ENCODE results near the gene ZBTB43.
"Not testable (repeated sequence)": the region's sequence is repeated elsewhere in the genome, so short reads cannot be mapped to it uniquely, and the experiment has no call there.

Gene ZBTB43

GRCh38 chr9:126791406-126792230 is 13.2 kb upstream of the ZBTB43 start:
- no peak for DNase-seq

GRCh38 chr9:126793686-126794417 is 11.0 kb upstream of the ZBTB43 start:
- DNase-seq, result no peak

- DNase-seq, result no peak
Observed at GRCh38 chr9:126794441-126794840, 10.4 kb upstream of the ZBTB43 start.

DNA sequence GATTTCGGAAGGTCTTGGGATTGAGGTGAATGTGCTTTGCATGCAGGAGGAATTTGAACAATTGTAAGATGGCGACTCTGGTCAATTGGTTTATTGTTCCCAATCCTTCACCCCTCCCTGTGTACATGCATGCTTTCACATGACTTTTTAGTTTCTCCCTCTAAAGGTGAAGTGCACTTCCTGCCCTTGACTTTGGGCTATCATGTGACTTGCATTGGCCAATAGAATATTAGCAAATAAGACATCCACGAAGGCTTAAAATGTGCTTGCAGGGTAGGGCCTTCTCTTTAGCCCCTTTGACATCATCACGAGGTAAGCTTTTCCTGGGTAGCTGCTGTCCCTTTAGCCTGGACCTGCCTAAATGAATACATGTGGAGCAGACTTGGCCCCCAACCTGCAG is 8.1 kb upstream of the ZBTB43 start:
- DNase-seq, result no peak

DNA sequence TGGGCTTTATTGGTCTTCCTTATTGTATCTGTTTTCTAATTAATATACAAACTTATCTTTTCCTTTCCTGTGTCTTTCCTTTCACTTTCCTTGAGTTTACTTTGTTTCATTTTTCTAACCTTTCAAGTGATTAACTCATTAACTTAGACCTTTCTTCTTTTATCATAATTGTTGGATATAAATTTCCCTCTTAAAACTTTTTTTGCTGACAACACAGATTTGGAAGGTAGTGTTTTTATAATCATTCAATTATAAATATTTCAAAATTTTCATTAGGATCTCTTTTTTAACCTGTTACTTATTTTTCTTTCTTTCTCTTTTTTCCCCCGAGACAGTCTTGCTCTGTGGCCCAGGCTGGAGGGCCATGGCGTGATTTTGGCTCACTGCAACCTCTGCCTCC is 6.9 kb upstream of the ZBTB43 start:
- DNase-seq, result no peak

GRCh38 chr9:126799034-126799433 is 5.8 kb upstream of the ZBTB43 start:
- no peak for DNase-seq

DNA sequence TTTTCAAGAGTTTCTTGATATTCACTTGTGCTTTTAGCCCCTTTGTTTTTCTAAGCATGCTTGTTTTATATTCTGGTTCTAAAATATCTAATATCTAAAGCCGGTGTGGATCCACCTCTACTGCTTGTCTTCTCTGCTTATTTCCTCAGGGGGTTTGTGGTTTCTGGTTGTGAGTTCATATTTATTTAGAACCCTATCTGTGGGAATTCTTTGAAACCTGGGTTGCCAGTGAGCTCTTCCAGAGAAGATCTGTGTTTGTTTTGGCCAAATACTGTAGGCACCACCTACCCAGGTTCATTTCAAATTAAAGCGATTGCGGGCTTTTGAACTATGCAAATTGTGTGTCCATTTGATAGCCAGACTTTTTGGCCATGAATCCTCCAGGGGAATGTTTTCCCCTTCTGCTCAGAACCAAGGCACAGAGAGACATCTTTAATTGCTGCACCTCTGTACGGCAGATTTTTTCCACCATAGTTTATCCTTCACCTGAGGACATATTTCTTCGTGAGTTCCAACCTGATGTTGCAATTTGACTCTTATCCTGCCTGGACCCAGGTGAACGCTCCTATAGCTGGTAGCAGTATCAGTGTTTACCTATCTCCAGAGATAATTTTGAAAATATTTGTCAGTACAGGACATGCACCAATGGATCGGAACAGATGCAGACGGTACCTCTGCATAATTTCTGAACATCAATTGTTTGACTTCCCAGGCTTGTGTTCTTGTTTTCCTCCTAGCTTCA is 2.4 kb upstream of the ZBTB43 start:
- DNase-seq, result no peak

DNA sequence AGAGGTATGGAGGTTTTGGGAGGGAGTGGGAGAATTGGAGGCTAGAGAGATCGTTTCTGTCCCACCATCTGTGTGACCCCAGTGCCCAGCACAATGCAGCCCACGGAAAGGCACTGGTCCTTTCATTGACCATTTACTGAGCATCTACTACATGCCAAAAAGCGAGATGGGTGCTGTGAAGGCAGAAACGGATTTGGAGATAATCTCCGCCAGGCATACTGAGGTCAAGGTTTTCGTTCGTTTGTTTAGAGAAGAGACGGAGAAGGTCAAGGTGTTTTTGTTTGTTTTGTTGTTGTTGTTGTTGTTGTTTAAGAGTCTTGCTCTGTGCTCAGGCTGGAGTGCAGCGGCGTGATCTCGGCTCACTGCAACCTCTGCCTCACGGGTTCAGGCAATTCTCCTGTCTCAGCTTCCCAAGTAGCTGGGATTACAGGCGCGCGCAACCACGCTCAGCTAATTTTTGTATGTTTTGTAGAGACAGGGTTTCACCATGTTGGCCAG is 593 bp upstream of the ZBTB43 start:
- no peak for DNase-seq

DNA sequence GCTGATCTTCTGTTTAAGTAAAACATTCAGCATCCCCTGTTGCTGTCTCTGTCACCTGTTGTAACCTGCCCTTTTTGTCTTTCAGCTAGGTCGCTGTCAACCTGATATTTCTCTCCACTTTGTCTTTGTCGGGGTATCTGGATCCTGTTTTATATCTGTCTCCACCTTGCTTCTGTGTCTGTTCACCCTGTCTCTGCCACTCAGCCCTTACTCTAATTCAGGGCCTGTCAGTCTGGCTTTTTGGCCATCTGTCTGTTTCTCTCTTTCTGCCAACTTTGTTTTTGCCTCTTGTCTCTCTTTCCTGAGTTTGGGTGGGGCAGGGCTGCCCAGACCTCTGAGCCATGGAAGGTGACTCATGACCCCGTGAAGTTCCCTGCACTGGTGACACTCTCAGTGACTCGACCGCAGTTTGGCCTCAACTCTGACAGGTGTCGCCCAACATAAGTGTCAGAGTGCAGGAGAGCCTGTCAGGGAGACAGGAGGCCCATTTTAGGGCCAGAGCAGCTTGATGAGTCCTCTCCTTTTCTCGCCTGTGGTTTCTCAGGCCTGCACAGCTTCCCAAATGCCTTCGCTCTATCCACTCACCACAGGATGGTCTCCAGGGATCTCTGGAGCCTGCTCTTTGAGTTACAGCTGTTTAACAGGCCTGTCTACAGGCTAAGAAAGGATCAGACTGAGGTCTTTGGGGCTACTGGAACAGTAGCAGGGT is 868 bp downstream of the ZBTB43 start:
- DNase-seq, result peak; percentile 81 to 87

- no peak for DNase-seq
Observed at GRCh38 chr9:126806336-126806735, 1.5 kb downstream of the ZBTB43 start.

GRCh38 chr9:126809068-126809467 is 4.2 kb downstream of the ZBTB43 start:
- no peak for DNase-seq

DNA sequence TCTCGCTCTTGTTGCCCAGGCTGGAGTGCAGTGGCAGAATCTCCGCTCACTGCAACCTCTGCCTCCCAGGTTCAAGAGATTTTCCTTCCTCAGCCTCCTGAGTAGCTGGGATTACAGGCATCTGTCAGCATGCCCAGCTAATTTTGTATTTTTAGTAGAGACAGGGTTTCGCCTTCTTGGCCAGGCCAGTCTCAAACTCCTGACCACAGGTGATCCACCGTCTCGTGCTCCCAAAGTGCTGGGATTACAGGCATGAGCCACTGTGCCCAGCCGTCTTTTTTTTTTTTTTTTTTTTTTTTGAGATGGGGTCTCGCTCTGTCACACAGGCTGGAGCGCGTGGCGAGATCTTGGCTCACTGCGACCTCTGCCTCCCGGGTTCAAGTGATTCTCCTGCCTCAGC is 5.4 kb downstream of the ZBTB43 start:
- not testable (repeated sequence) for DNase-seq

DNA sequence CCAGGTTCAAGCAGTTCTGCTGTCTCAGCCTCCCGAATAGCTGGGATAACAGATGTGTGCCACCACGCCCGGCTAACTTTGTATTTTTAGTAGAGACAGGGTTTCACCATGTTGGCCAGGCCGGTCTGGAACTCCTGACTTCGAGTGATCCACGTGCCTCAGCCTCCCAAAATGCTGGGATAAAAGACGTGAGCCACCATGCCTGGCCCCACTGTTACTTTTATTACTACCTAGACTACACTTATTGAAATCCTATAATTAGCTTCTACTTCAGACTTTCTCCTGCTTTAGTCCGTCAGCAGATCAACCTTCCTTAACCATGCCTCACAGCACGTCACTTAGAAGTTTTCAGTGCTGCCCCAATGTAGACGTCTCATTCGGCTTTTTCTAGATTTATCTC is 8.2 kb downstream of the ZBTB43 start:
- DNase-seq, result no peak

GRCh38 chr9:126814091-126814490 is 9.3 kb downstream of the ZBTB43 start:
- no peak for DNase-seq

GRCh38 chr9:126817615-126818014 is 12.8 kb downstream of the ZBTB43 start:
- not testable (repeated sequence) for DNase-seq

GRCh38 chr9:126818482-126818881 is 13.6 kb downstream of the ZBTB43 start:
- no peak for DNase-seq

GRCh38 chr9:126819482-126819881 is 14.6 kb downstream of the ZBTB43 start:
- no peak for DNase-seq

GRCh38 chr9:126822278-126822677 is 17.4 kb downstream of the ZBTB43 start:
- DNase-seq, result no peak

DNA sequence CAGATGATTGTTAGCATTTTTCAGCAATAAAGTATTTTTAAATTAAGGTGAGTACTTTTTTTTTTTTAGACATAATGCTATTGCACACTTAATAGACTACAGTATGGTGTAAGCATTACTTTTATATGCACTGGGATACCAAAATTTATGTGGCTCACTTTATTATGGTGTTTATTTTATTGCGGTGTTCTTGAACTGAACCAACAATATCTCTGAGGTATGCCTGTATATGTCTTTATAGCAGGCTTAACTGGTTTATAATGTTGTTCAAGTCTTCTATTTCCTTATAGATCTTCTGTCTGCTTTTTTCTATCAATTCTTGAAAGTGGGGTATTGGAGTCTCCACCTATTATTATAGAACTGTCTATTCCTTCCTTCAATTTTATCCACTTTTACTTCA is 18.0 kb downstream of the ZBTB43 start:
- no peak for DNase-seq

DNA sequence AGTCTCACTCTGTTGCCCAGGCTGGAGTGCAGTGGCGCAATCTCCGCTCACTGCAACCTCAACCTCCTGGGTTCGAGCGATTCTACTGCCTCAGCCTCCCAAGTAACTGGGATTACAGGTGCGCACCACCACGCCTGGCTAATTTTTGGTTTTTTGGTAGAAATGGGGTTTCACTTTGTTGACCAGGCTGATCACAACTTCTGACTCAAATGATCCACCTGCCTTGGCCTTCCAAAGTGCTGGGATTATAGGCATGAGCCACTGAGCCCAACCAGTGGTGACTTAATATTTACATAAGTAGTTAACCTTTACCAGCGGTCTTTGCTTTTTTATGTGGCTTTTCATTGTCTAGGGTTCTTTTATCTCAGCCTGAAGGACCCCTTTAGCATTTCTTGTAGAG is 19.2 kb downstream of the ZBTB43 start:
- not testable (repeated sequence) for DNase-seq

- DNase-seq, result no peak
Observed at GRCh38 chr9:126827227-126827626, 22.4 kb downstream of the ZBTB43 start.

DNA sequence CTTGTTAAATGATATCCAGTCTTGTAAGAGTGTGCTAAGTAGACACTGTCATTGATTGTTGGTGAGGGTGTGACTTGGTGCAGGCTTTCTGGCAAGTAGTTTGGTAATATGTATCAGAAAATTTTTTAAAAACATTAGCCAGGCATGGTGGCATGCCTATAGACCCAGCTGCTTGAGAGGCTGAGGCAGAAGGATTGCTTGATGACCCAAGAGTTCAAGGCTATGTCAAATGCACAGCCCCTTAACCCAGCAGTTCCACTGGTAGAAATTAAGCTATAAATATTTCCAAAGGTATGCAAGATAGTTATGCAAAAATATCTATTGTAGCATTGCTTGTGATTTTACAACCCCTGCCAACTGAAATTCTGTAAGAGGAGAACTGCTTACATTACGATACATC is 24.2 kb downstream of the ZBTB43 start:
- DNase-seq, result no peak

DNA sequence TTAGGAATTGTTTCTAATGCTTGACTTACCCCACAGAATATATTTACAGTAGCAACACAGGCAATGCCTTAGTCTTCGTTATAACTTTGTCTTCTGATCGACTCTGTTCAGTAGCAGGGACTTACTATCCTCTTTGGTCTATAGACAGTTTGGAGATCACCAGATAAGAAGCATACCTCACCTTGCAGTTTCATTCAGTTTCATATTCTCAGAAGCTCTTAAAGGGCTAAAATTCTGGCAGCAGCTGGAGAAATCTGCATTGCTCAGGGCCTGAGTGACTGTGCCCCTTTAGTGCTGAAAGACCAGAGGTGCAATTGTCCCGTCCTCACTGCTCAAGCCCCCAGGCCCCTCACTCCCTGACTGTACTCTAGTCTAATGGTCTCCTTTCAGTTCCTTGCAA is 26.0 kb downstream of the ZBTB43 start:
- no peak for DNase-seq
